ENCODE results near the gene CPD. TPM values are rescaled to one million over a fixed set of nuclear protein-coding genes. Genes with fewer than 3 reads are reported as not detected.

CPD gene
- total RNA-seq, 1 donor from 2014 or later, result 8.2 TPM

DNA sequence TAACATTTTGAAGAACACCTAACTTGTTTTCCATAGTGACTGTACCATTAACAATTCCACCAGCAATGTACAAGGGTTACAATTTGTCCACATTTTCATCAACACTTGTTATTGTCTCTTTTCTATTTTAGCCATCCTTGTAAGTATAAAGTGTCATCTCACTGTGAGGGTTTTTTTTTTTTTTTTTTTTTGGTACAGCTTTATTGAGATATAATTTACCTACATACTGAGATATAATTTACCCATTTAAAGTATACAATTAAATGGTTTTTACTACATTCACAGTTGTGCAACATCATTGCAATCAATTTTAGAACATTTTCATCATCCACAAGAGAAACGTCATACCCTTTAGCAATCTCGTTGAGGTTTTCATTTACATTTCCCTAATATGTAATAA lies 27.0 kb upstream of the CPD start:
- H3K27ac Mint-ChIP-seq, result no peak overlapping the region
- POLR2A ChIA-PET, result no interaction called here
- no peaks in the 10 kb centered on the region for H3K9me3 Mint-ChIP-seq
- CTCF ChIA-PET, result interaction anchor here (0.7 kb wide), 1 partner anchor 15 kb away, joined by 3 read pairs; no protein-coding TSS in a partner anchor
- ATAC-seq (ENCODE audit: low read depth) (no peak), DNase-seq (no peak)
- no peak overlapping the region for H3K4me3 Mint-ChIP-seq
- H3K36me3 Mint-ChIP-seq (ENCODE audit: low read depth), result no peaks in the 10 kb centered on the region
- no peaks in the 10 kb centered on the region for H3K4me1 Mint-ChIP-seq
- TF ChIP-seq, protein P1, sequence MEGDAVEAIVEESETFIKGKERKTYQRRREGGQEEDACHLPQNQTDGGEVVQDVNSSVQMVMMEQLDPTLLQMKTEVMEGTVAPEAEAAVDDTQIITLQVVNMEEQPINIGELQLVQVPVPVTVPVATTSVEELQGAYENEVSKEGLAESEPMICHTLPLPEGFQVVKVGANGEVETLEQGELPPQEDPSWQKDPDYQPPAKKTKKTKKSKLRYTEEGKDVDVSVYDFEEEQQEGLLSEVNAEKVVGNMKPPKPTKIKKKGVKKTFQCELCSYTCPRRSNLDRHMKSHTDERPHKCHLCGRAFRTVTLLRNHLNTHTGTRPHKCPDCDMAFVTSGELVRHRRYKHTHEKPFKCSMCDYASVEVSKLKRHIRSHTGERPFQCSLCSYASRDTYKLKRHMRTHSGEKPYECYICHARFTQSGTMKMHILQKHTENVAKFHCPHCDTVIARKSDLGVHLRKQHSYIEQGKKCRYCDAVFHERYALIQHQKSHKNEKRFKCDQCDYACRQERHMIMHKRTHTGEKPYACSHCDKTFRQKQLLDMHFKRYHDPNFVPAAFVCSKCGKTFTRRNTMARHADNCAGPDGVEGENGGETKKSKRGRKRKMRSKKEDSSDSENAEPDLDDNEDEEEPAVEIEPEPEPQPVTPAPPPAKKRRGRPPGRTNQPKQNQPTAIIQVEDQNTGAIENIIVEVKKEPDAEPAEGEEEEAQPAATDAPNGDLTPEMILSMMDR (IDR thresholded peaks at IDR 0.05), result no peak
- no peaks in the 10 kb centered on the region for H3K27me3 Mint-ChIP-seq
- intact Hi-C loops (cut with micrococcal nuclease), result no loop called here

DNA sequence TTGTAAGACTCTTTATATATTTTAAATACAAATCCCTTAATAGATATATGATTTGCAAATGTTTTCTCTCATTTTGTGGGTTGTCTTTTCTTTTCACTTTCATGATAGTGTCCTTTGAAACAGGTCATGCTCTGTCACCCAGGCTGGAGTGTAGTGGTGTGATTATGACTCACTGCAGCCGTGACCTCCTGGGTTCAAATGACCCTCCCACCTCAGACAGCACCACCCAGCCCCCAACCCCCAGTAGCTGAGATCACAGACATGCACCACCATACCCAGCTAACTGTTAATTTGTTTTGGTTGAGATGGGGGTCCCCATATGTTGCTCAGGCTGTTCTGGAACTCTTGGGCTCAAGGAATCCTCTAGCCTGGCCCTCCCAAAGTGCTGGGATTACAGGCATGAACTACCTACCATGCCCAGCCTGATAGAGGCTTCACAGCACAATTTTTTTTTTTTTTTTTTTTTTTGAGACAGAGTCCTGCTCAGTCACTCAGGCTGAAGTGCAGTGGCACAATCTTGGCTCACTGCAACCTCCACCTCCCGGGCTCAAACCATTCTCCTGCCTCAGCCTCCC lies 26.4 kb upstream of the CPD start:
- Mint-ChIP-seq H3K4me3 (no peak overlapping the region), H3K27me3 (no peaks in the 10 kb centered on the region), H3K27ac (no peak overlapping the region), H3K9me3 (no peaks in the 10 kb centered on the region), H3K36me3 (ENCODE audit: low read depth) (no peaks in the 10 kb centered on the region), H3K4me1 (no peaks in the 10 kb centered on the region)
- intact Hi-C loops (cut with micrococcal nuclease), result no loop called here
- TF ChIP-seq, protein P1 (IDR thresholded peaks at IDR 0.05), result no peak
- no peak for DNase-seq
- CTCF ChIA-PET, result no interaction called here
- POLR2A ChIA-PET, result no interaction called here
- no peak for ATAC-seq (ENCODE audit: low read depth)

DNA sequence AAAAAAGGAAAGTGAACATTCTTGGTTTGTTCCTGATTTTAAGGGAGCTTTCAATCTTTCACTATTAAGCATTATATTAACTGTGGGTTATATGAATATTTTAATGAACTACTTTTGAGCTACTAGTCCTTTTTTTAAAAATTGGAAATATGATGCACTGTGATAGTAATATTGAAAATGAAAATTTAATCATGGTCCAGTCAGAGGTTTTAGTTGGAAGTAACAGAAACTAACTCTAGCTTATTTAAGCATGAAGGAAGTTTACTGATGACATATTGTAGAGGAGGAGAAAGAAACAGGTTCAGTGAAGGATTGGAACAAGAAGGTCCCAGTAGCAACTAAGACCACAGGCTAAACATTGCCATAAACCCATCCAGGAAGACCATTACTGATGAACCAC lies 24.0 kb upstream of the CPD start:
- no peaks in the 10 kb centered on the region for H3K36me3 Mint-ChIP-seq (ENCODE audit: low read depth)
- no peak overlapping the region for H3K27ac Mint-ChIP-seq
- DNase-seq (no peak), ATAC-seq (ENCODE audit: low read depth) (no peak)
- H3K9me3 Mint-ChIP-seq, result no peaks in the 10 kb centered on the region
- TF ChIP-seq, protein P1 (IDR thresholded peaks at IDR 0.05), result no peak
- no peaks in the 10 kb centered on the region for H3K27me3 Mint-ChIP-seq
- no peak overlapping the region for H3K4me3 Mint-ChIP-seq
- intact Hi-C loops (cut with micrococcal nuclease), result no loop called here
- ChIA-PET CTCF (interaction anchor here (1.0 kb wide), 1 partner anchor 229 kb away, joined by 3 read pairs; no protein-coding TSS in a partner anchor), POLR2A (no interaction called here)
- no peaks in the 10 kb centered on the region for H3K4me1 Mint-ChIP-seq

DNA sequence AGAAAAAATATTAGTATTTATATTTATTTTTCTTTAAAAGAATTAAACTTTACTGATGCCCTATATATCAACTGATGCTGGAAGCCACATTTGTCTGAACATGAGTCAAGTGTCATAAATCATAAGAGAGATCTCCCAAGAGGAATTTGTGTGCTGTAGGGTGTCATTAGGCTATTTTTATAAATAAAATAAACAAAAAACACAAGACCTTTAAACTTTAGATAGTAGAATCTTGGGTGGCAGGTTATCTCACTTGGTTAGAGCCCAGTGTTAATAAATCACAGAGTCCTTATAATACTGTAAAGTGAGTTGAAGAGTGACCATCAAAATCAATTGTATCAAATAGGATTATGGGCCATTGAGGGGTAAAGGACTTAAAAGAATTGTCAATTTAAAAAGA lies 21.3 kb upstream of the CPD start:
- peaks cover under 1% of the 10 kb centered on the region for H3K4me1 Mint-ChIP-seq
- intact Hi-C loops (cut with micrococcal nuclease), result no loop called here
- peaks cover 6% of the 10 kb centered on the region for H3K9me3 Mint-ChIP-seq
- ATAC-seq (ENCODE audit: low read depth), result no peak
- H3K27me3 Mint-ChIP-seq, result no peaks in the 10 kb centered on the region
- CTCF ChIA-PET, result no interaction called here
- no peak for DNase-seq
- POLR2A ChIA-PET, result no interaction called here
- TF ChIP-seq, protein P1 (IDR thresholded peaks at IDR 0.05), result no peak
- H3K36me3 Mint-ChIP-seq (ENCODE audit: low read depth), result no peaks in the 10 kb centered on the region
- H3K27ac Mint-ChIP-seq, result no peak overlapping the region
- H3K4me3 Mint-ChIP-seq, result no peak overlapping the region

DNA sequence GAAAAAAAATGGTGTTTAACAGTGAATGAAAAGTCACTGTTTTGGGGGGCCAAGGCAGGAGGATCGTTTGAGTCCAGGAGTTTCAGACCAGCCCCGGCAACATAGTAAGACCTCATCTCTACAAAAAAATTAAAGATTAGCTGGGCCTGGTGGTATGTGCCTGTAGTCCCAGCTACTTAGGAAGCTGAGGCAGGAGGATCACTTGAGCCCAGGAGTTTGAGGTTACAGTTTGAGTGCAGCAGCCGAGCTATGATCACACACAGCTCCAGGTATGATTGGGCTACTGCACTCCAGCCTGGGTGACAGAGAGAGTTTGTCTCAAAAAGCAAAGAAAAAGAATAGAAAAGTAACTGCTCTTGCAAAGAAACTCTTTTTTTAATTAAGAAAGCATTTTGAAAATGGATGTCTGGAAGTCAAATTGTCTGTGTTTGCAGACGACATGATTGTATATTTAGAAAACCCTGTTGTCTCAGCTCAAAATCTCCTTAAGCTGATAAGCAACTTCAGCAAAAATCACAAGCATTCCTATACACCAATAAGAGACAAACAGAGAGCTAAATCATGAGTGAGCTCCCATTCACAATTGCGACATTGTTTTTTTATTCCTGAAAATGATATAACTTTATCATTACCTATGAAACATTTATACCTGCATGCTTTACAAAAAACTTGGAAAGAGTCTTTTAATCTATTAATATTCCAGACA lies 20.5 kb upstream of the CPD start:
- H3K36me3 Mint-ChIP-seq (ENCODE audit: low read depth), result no peaks in the 10 kb centered on the region
- no peaks in the 10 kb centered on the region for H3K27me3 Mint-ChIP-seq
- DNase-seq (no peak), ATAC-seq (ENCODE audit: low read depth) (no peak)
- peaks cover 5% of the 10 kb centered on the region for H3K4me1 Mint-ChIP-seq
- no peak overlapping the region for H3K4me3 Mint-ChIP-seq
- TF ChIP-seq, protein P1 (IDR thresholded peaks at IDR 0.05), result no peak
- ChIA-PET CTCF (no interaction called here), POLR2A (no interaction called here)
- intact Hi-C loops (cut with micrococcal nuclease), result no loop called here
- no peak overlapping the region for H3K27ac Mint-ChIP-seq
- peaks cover 6% of the 10 kb centered on the region for H3K9me3 Mint-ChIP-seq
